ENCODE data around the gene LCLAT1.
"Not testable (repeated sequence)": the region's sequence is repeated elsewhere in the genome, so short reads cannot be mapped to it uniquely, and the experiment has no call there.

The LCLAT1 gene

GRCh38 chr2:30464544-30465170, 17.6 kb downstream of the LCLAT1 start:
- no peak overlapping the region for H3K4me3 ChIP-seq (ENCODE audit: control insufficient read depth in 1 of 7, extremely low read depth in 1 of 7, insufficient read depth in 4 of 7, low read depth in 2 of 7, low read length in 6 of 7)
- DNase-seq = no peak
- 91% methylated on average over 1 of the region's 4 CpGs for WGBS (ENCODE audit: insufficient coverage)
- no peaks in the 10 kb centered on the region for H3K36me3 ChIP-seq (ENCODE audit: control insufficient read depth in 4 of 4, insufficient read depth in 4 of 4, low read length in 3 of 4)
- POLR2A ChIA-PET = no interaction called here
- no peak overlapping the region for H3K27ac ChIP-seq (ENCODE audit: insufficient read depth in 1 of 2, low read depth in 1 of 2, low read length in 2 of 2, poor library complexity in 1 of 2, severe bottlenecking in 2 of 2)
- H3K27me3 ChIP-seq (replicated peaks in 2 of 5; ENCODE audit: control insufficient read depth in 4 of 5, insufficient read depth in 5 of 5, low read length in 4 of 5) = no peaks in the 10 kb centered on the region
- H3K9me3 ChIP-seq (ENCODE audit: control extremely low read depth in 1 of 5, control insufficient read depth in 4 of 5, insufficient read depth in 2 of 5, low read depth in 1 of 5, low read length in 4 of 5) = peaks cover 0 to 5% (median 3%) of the 10 kb centered on the region in 5 experiments
- no peaks in the 10 kb centered on the region for H3K4me1 ChIP-seq (ENCODE audit: control extremely low read depth in 1 of 4, control insufficient read depth in 4 of 4, insufficient read depth in 4 of 4, low read length in 3 of 4)
- CTCF ChIA-PET = no interaction called here

- 100% methylated on average over 1 of the region's 3 CpGs for WGBS (ENCODE audit: insufficient coverage)
- H3K4me1 ChIP-seq (ENCODE audit: control extremely low read depth in 1 of 4, control insufficient read depth in 4 of 4, insufficient read depth in 4 of 4, low read length in 3 of 4) = no peaks in the 10 kb centered on the region
- H3K27me3 ChIP-seq (replicated peaks in 2 of 5; ENCODE audit: control insufficient read depth in 4 of 5, insufficient read depth in 5 of 5, low read length in 4 of 5) = no peaks in the 10 kb centered on the region
- H3K36me3 ChIP-seq (ENCODE audit: control insufficient read depth in 4 of 4, insufficient read depth in 4 of 4, low read length in 3 of 4) = no peaks in the 10 kb centered on the region
- ChIA-PET CTCF (no interaction called here), POLR2A (no interaction called here)
- peaks cover 0 to 7% (median 4%) of the 10 kb centered on the region in 5 experiments for H3K9me3 ChIP-seq (ENCODE audit: control extremely low read depth in 1 of 5, control insufficient read depth in 4 of 5, insufficient read depth in 2 of 5, low read depth in 1 of 5, low read length in 4 of 5)
- DNase-seq = no peak
- no peak overlapping the region for H3K27ac ChIP-seq (ENCODE audit: insufficient read depth in 1 of 2, low read depth in 1 of 2, low read length in 2 of 2, poor library complexity in 1 of 2, severe bottlenecking in 2 of 2)
- no peak overlapping the region for H3K4me3 ChIP-seq (ENCODE audit: control insufficient read depth in 1 of 7, extremely low read depth in 1 of 7, insufficient read depth in 4 of 7, low read depth in 2 of 7, low read length in 6 of 7)
These were observed 18.1 kb downstream of the LCLAT1 start for GRCh38 chr2:30465171-30465545.

DNA sequence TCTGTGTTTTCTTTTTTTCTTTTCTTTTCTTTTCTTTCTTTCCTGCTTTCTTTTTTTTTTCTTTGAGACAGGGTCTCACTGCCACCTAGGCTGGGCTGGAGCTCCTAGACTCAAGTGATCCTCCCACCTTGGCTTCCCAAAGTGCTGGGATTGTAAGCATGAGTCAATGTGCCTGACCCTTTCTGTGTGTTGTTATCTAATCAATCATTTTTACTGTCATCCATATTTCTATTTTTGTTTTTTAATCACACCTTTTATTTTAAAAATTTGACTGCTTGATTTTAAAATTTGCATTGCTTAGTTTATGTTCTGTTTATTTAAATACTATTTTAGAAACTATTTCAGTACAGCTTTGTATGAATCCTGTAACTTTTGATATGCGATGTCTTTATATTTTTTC, 19.2 kb downstream of the LCLAT1 start:
- Histone ChIP-seq H3K9me3 (ENCODE audit: control extremely low read depth in 1 of 5, control insufficient read depth in 4 of 5, insufficient read depth in 2 of 5, low read depth in 1 of 5, low read length in 4 of 5) (peaks cover 0 to 7% (median 4%) of the 10 kb centered on the region in 5 experiments), H3K4me1 (ENCODE audit: control extremely low read depth in 1 of 4, control insufficient read depth in 4 of 4, insufficient read depth in 4 of 4, low read length in 3 of 4) (no peaks in the 10 kb centered on the region), H3K4me3 (ENCODE audit: control insufficient read depth in 1 of 7, extremely low read depth in 1 of 7, insufficient read depth in 4 of 7, low read depth in 2 of 7, low read length in 6 of 7) (no peak overlapping the region), H3K27ac (ENCODE audit: insufficient read depth in 1 of 2, low read depth in 1 of 2, low read length in 2 of 2, poor library complexity in 1 of 2, severe bottlenecking in 2 of 2) (no peak overlapping the region), H3K27me3 (replicated peaks in 2 of 5; ENCODE audit: control insufficient read depth in 4 of 5, insufficient read depth in 5 of 5, low read length in 4 of 5) (no peaks in the 10 kb centered on the region), H3K36me3 (ENCODE audit: control insufficient read depth in 4 of 4, insufficient read depth in 4 of 4, low read length in 3 of 4) (peaks cover 0 to 3% (median 0%) of the 10 kb centered on the region in 4 experiments)
- no CpG with 5 or more reads among the region's 1 CpG for WGBS (ENCODE audit: insufficient coverage)
- ChIA-PET POLR2A (no interaction called here), CTCF (interaction anchor here (0.6 to 1.3 kb wide), 2 partner anchors 14 to 1372 kb away, joined by 3 to 5 read pairs; no protein-coding TSS in a partner anchor)
- DNase-seq = no peak

- H3K27me3 ChIP-seq (replicated peaks in 2 of 5; ENCODE audit: control insufficient read depth in 4 of 5, insufficient read depth in 5 of 5, low read length in 4 of 5); DNase-seq; H3K9me3 ChIP-seq (ENCODE audit: control extremely low read depth in 1 of 5, control insufficient read depth in 4 of 5, insufficient read depth in 2 of 5, low read depth in 1 of 5, low read length in 4 of 5); H3K27ac ChIP-seq (ENCODE audit: insufficient read depth in 1 of 2, low read depth in 1 of 2, low read length in 2 of 2, poor library complexity in 1 of 2, severe bottlenecking in 2 of 2); H3K36me3 ChIP-seq (ENCODE audit: control insufficient read depth in 4 of 4, insufficient read depth in 4 of 4, low read length in 3 of 4); H3K4me1 ChIP-seq (ENCODE audit: control extremely low read depth in 1 of 4, control insufficient read depth in 4 of 4, insufficient read depth in 4 of 4, low read length in 3 of 4); POLR2A ChIA-PET; H3K4me3 ChIP-seq (ENCODE audit: control insufficient read depth in 1 of 7, extremely low read depth in 1 of 7, insufficient read depth in 4 of 7, low read depth in 2 of 7, low read length in 6 of 7): not testable (repeated sequence)
- WGBS (ENCODE audit: insufficient coverage) = no CpG with 5 or more reads among the region's 8 CpGs
- CTCF ChIA-PET = interaction anchor here (1.3 kb wide), 1 partner anchor 15 kb away, joined by 5 read pairs; no protein-coding TSS in a partner anchor
These were observed 20.2 kb downstream of the LCLAT1 start for GRCh38 chr2:30467062-30467826.

GRCh38 chr2:30470426-30470825, 23.4 kb downstream of the LCLAT1 start:
- Histone ChIP-seq H3K4me3 (ENCODE audit: control insufficient read depth in 1 of 7, extremely low read depth in 1 of 7, insufficient read depth in 4 of 7, low read depth in 2 of 7, low read length in 6 of 7) (no peak overlapping the region), H3K27me3 (replicated peaks in 2 of 5; ENCODE audit: control insufficient read depth in 4 of 5, insufficient read depth in 5 of 5, low read length in 4 of 5) (no peaks in the 10 kb centered on the region), H3K4me1 (ENCODE audit: control extremely low read depth in 1 of 4, control insufficient read depth in 4 of 4, insufficient read depth in 4 of 4, low read length in 3 of 4) (peaks cover 0 to 3% (median 1%) of the 10 kb centered on the region in 4 experiments), H3K27ac (ENCODE audit: insufficient read depth in 1 of 2, low read depth in 1 of 2, low read length in 2 of 2, poor library complexity in 1 of 2, severe bottlenecking in 2 of 2) (no peak overlapping the region), H3K36me3 (ENCODE audit: control insufficient read depth in 4 of 4, insufficient read depth in 4 of 4, low read length in 3 of 4) (peaks cover 0 to 5% (median 0%) of the 10 kb centered on the region in 4 experiments), H3K9me3 (ENCODE audit: control extremely low read depth in 1 of 5, control insufficient read depth in 4 of 5, insufficient read depth in 2 of 5, low read depth in 1 of 5, low read length in 4 of 5) (peaks cover 0 to 7% (median 4%) of the 10 kb centered on the region in 5 experiments)
- ChIA-PET POLR2A (no interaction called here), CTCF (no interaction called here)
- WGBS (ENCODE audit: insufficient coverage) = 100% methylated on average over 1 of the region's 1 CpG
- DNase-seq = no peak

- H3K36me3 ChIP-seq (ENCODE audit: control insufficient read depth in 4 of 4, insufficient read depth in 4 of 4, low read length in 3 of 4) = peaks cover 0 to 5% (median under 1%) of the 10 kb centered on the region in 4 experiments
- no peak overlapping the region for H3K27ac ChIP-seq (ENCODE audit: insufficient read depth in 1 of 2, low read depth in 1 of 2, low read length in 2 of 2, poor library complexity in 1 of 2, severe bottlenecking in 2 of 2)
- ChIA-PET POLR2A (no interaction called here), CTCF (interaction anchor here (1.2 kb wide), 1 partner anchor 308 kb away, joined by 3 read pairs; no protein-coding TSS in a partner anchor)
- H3K27me3 ChIP-seq (replicated peaks in 2 of 5; ENCODE audit: control insufficient read depth in 4 of 5, insufficient read depth in 5 of 5, low read length in 4 of 5) = no peaks in the 10 kb centered on the region
- no peak overlapping the region for H3K4me3 ChIP-seq (ENCODE audit: control insufficient read depth in 1 of 7, extremely low read depth in 1 of 7, insufficient read depth in 4 of 7, low read depth in 2 of 7, low read length in 6 of 7)
- H3K9me3 ChIP-seq (ENCODE audit: control extremely low read depth in 1 of 5, control insufficient read depth in 4 of 5, insufficient read depth in 2 of 5, low read depth in 1 of 5, low read length in 4 of 5) = peaks cover 0 to 7% (median 4%) of the 10 kb centered on the region in 5 experiments
- DNase-seq = peak in 2 of 3 donors; percentile 33 to 45
- peaks cover 0 to 3% (median 1%) of the 10 kb centered on the region in 4 experiments for H3K4me1 ChIP-seq (ENCODE audit: control extremely low read depth in 1 of 4, control insufficient read depth in 4 of 4, insufficient read depth in 4 of 4, low read length in 3 of 4)
These were observed 25.3 kb downstream of the LCLAT1 start for GRCh38 chr2:30472326-30472725.

DNA sequence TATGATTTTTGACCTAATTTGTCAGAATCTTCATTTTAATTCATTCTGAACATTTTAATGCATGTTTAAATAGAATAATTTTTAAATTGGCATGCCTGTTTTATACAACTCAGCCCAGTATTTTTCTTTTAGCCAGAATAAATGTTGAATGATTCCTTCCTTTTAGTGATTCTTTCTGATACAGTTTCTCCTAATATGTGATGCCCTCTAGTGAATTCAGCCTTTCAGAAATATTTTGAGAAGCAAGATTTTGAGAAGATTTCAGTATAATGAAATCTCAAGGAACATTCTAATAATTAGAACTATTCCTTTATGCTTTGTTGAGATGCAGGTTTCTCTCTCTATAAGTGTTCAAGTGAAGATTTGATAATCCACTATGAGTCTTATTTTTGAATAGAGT, 28.5 kb downstream of the LCLAT1 start:
- ChIA-PET POLR2A (no interaction called here), CTCF (interaction anchor here (0.8 to 2.5 kb wide), 5 partner anchors 16 to 311 kb away, joined by 3 to 6 read pairs (median 3); no protein-coding TSS in a partner anchor)
- Histone ChIP-seq H3K27me3 (replicated peaks in 2 of 5; ENCODE audit: control insufficient read depth in 4 of 5, insufficient read depth in 5 of 5, low read length in 4 of 5) (no peaks in the 10 kb centered on the region), H3K9me3 (ENCODE audit: control extremely low read depth in 1 of 5, control insufficient read depth in 4 of 5, insufficient read depth in 2 of 5, low read depth in 1 of 5, low read length in 4 of 5) (no peaks in the 10 kb centered on the region), H3K4me1 (ENCODE audit: control extremely low read depth in 1 of 4, control insufficient read depth in 4 of 4, insufficient read depth in 4 of 4, low read length in 3 of 4) (peaks cover 0 to 3% (median 1%) of the 10 kb centered on the region in 4 experiments), H3K27ac (ENCODE audit: insufficient read depth in 1 of 2, low read depth in 1 of 2, low read length in 2 of 2, poor library complexity in 1 of 2, severe bottlenecking in 2 of 2) (no peak overlapping the region), H3K4me3 (ENCODE audit: control insufficient read depth in 1 of 7, extremely low read depth in 1 of 7, insufficient read depth in 4 of 7, low read depth in 2 of 7, low read length in 6 of 7) (no peak overlapping the region), H3K36me3 (ENCODE audit: control insufficient read depth in 4 of 4, insufficient read depth in 4 of 4, low read length in 3 of 4) (peaks cover 0 to 6% (median 3%) of the 10 kb centered on the region in 4 experiments)
- no peak for DNase-seq

Data from common myeloid progenitor, CD34-positive (primary cell).